Coronary artery (tissue), 2 donors: ENCODE results near the gene CTF1.

Experiments used
- DNase-seq: peaks from one replicate; pipeline ENCODE4 v3.0.0-alpha.2; 2017; ENCODE audit warnings: low spot score
- H3K27ac ChIP-seq, 2 donors: fragments of 200-600 bp; sonication (generic); one replicate each; pipeline ENCODE4 v1.5.1; 2016 to 2019
- H3K4me3 ChIP-seq: fragments of 200-600 bp; sonication (generic); 2 replicates; pipeline ENCODE4 v1.5.1; 2016; ENCODE audit warnings: mild to moderate bottlenecking, moderate library complexity
- TF ChIP-seq, protein P1 (sequence below): fragments of 200-600 bp; sonication (generic); IDR thresholded peaks from one replicate; pipeline ENCODE4 v1.5.1; 2019; ENCODE audit warnings: antibody characterized with exemption

CTF1 gene

DNA sequence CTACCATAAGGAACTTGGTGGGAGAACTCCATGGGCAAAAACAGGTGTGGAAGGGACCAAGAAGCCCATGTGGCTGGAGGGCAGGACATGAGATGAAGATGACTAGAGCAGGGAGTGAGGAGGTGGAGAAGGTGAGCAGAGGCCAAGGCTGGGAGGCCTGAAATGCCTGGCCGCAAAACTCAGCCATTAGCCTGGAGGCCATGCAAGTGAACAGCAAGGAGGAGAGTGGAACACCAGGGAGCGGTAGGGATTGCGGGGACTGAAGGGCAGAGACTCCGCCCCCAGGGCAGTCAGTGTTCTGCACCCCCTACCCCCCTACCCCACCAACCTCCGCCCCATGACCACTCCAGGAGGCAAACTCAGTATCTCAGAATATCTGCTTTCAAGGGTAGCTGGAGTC is 19.5 kb upstream of the CTF1 start:
- TF ChIP-seq, protein P1, sequence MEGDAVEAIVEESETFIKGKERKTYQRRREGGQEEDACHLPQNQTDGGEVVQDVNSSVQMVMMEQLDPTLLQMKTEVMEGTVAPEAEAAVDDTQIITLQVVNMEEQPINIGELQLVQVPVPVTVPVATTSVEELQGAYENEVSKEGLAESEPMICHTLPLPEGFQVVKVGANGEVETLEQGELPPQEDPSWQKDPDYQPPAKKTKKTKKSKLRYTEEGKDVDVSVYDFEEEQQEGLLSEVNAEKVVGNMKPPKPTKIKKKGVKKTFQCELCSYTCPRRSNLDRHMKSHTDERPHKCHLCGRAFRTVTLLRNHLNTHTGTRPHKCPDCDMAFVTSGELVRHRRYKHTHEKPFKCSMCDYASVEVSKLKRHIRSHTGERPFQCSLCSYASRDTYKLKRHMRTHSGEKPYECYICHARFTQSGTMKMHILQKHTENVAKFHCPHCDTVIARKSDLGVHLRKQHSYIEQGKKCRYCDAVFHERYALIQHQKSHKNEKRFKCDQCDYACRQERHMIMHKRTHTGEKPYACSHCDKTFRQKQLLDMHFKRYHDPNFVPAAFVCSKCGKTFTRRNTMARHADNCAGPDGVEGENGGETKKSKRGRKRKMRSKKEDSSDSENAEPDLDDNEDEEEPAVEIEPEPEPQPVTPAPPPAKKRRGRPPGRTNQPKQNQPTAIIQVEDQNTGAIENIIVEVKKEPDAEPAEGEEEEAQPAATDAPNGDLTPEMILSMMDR, result no peak
- Histone ChIP-seq H3K4me3 (peak overlapping the region; percentile 89), H3K27ac (no peak overlapping the region)
- no peak for DNase-seq

DNA sequence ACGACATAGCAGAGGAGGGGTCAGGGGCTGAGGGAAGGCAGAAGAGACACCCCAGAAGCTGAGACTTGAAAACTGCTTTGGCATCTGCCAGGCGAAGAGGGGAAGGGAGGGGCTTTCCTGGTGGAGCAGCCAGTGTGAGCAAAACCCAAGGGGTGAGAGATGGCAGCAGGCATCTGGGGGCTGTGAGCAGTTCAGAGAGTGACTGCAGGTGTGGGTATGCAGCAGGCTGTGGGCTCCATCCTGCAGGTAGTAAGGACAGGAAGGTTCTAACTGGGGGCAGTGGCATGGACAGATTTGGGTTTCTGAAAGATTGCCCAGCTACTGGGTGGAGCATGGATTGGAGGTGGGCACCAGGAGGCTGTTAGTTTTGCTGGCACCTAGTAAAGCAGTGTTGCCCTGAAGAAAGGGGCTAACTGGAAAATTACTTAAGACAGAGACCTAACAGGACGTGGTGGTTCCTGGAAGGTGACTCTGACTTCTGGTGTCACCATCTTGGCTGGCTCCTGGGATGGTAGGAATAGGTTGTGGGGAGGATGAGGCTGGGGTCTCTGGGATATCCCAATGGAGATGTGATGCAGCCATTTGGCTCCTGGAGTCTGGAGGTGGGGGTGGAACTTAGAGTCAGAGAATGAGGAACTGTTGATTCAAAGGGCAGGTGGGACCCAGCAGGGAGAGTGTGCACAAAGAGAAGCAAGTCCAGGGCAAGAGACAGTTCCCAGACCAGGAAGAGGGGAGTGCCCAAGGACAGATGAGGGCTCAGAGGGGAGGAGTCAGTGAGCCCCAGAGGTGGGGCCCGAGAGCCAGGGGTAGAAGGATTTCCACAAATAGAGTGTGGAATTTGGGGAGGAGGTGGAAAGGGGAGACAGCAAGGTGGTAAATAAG is 13.7 kb upstream of the CTF1 start:
- no peak overlapping the region for H3K27ac ChIP-seq
- H3K4me3 ChIP-seq, result no peak overlapping the region
- no peak for DNase-seq
- TF ChIP-seq, protein P1, result no peak

DNA sequence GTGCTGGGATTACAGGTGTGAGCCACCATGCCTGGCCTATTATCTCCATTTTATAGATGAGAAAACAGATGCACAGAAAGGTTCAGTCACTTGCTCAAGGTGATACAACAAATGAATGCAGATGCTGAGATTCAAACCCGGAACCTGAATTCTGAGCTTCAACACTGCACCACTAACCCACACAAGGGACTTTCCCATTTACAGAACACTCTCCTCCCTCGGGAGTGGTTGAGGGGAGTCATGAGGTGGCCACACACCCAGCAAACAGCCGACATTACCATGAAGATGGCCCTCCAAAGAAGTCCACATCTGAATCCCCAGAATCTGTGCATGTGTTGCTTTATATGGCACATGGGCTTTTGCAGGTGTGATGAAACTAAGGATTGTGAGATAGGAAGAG is 11.7 kb upstream of the CTF1 start:
- TF ChIP-seq, protein P1, result no peak
- no peak for DNase-seq
- H3K4me3 ChIP-seq, result no peak overlapping the region

DNA sequence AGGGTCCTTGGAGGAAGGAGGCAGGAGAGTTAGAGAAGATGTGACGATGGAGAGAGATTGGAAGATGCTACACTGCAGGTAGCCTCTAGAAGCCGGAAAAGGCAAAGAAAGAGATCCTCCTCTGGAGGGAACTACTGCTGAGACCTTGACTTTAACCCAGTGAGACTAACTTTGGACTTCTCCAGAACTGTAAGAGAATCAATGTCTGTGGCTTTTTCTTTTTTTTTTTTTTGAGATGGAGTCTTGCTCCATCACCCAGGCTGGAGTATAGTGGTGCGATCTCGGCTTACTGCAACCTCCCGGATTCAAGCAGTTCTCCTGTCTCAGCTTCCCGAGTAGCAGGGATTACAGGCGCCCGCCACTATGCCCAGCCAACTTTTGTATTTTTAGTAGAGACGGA is 11.2 kb upstream of the CTF1 start:
- TF ChIP-seq, protein P1, result no peak
- Histone ChIP-seq H3K27ac (no peak overlapping the region), H3K4me3 (no peak overlapping the region)
- DNase-seq, result no peak

More for the DNA sequence above, 11.7 kb upstream of the CTF1 start:
- no peak overlapping the region for H3K27ac ChIP-seq

DNA sequence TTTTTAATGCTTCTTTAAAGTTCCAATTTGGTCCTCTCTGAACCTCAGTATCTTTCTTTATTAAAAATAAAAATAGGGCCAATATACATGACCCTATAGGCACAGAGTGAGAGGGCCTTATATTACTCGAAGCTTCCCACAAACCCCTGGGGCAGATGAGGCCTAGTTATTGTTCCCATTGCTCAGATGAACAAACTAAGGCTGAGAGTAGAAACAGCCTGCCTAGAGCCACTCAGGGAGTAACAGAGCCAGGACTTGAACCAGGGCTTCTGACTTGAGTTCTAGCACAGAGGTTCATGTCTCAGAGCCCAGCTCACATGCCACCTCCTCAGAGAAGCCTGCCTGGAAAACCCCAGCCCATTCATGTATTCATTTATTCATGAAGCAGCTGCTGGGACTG is 10.3 kb upstream of the CTF1 start:
- no peak overlapping the region for H3K4me3 ChIP-seq
- DNase-seq, result no peak

DNA sequence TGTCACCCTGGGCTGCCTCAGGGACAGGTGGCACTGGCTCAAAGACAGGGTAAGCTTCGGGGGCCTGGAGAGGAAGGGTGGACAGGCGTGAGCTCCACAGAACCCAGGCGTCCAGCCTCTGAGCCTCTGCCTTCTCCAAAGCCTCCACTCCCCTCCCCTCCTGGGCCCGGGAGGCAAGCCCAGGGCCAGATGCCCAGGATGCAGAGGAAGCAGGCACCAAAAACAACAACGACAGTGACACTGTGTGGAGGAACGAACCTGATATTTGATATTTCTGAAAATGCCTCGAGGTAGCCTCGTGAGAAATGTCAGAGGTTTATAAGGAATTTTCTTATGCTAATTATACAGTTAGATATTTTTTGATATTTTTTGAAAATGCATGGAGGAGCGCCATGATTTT is 8.5 kb upstream of the CTF1 start:
- no peak for DNase-seq
- Histone ChIP-seq H3K4me3 (no peak overlapping the region), H3K27ac (no peak overlapping the region)
- TF ChIP-seq, protein P1, result no peak

More for the DNA sequence above, 10.3 kb upstream of the CTF1 start:
- TF ChIP-seq, protein P1, result no peak
- no peak overlapping the region for H3K27ac ChIP-seq
